Measurements from ENCODE around the gene TBC1D3B. TPM values are rescaled to one million over a fixed set of nuclear protein-coding genes. Genes with fewer than 3 reads are reported as not detected.
"Not testable (repeated sequence)": the region's sequence is repeated elsewhere in the genome, so short reads cannot be mapped to it uniquely, and the experiment has no call there.

Gene TBC1D3B
- total RNA-seq, 2 donors from 2014 or later: not detected

- ATAC-seq (no peak), DNase-seq (no peak)
- intact Hi-C loops (cut with DNase I): no loop called here
- Histone ChIP-seq H3K27ac (no peak overlapping the region), H3K4me1 (no peaks in the 10 kb centered on the region), H3K27me3 (no peaks in the 10 kb centered on the region), H3K36me3 (replicated peaks in 1 of 2; ENCODE audit: insufficient read depth in 1 of 2, low read depth in 2 of 2) (no peaks in the 10 kb centered on the region), H3K9me3 (no peaks in the 10 kb centered on the region), H3K4me3 (no peak overlapping the region)
- TF ChIP-seq CTCF (IDR thresholded peaks at IDR 0.05): no peak
- no peak for TF ChIP-seq POLR2A (IDR thresholded peaks at IDR 0.05)
- WGBS, 2 donors: 67 to 79% methylated on average over 10 of the region's 10 CpGs
Observed at GRCh38 chr17:36195434-36196130, 19.1 kb upstream of the TBC1D3B start.

- H3K4me1 ChIP-seq; H3K4me3 ChIP-seq; DNase-seq; H3K27me3 ChIP-seq; intact Hi-C loops (cut with DNase I); H3K36me3 ChIP-seq (replicated peaks in 1 of 2; ENCODE audit: insufficient read depth in 1 of 2, low read depth in 2 of 2); H3K9me3 ChIP-seq; ATAC-seq; H3K27ac ChIP-seq: not testable (repeated sequence)
- 69 to 75% methylated on average over 8 to 10 of the region's 10 CpGs for WGBS, 2 donors
Observed at GRCh38 chr17:36194832-36195433, 18.5 kb upstream of the TBC1D3B start.

DNA sequence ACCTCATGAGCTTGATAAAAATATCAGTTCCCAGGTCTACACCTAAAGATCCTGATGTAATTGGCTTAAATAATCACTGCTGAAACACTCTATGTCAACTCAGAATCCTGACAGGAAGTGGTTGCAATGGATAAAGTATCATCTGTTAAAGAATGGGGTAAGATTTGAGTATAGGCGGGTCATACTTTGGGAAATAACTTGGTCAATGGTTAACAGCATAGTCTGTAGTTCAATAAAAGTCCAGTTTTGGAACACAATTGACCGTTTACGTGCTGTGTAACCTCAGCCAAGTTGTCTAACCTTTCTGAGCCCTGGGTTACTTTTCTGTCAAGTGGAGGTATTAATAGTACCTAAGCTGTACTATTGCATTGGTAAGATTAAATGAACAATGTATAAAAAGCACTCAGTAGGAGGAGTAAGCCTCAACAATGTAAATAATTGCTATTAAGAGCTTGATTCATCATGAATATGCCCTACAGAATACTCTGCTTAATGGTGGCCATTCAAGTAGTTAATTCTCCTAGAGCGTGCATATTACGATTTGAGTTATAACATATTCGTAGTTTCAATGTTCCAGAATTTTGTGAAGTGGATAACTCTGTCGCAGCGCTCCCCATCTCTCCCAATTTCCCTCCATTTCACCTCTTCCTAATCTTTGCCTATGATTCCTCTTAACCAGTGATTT, 17.9 kb upstream of the TBC1D3B start:
- H3K36me3 ChIP-seq (replicated peaks in 1 of 2; ENCODE audit: insufficient read depth in 1 of 2, low read depth in 2 of 2); H3K27ac ChIP-seq; DNase-seq; ATAC-seq; intact Hi-C loops (cut with DNase I); H3K9me3 ChIP-seq; H3K4me1 ChIP-seq; H3K4me3 ChIP-seq; H3K27me3 ChIP-seq: not testable (repeated sequence)
- WGBS, 2 donors: 87 to 92% methylated on average over 6 of the region's 8 CpGs

DNA sequence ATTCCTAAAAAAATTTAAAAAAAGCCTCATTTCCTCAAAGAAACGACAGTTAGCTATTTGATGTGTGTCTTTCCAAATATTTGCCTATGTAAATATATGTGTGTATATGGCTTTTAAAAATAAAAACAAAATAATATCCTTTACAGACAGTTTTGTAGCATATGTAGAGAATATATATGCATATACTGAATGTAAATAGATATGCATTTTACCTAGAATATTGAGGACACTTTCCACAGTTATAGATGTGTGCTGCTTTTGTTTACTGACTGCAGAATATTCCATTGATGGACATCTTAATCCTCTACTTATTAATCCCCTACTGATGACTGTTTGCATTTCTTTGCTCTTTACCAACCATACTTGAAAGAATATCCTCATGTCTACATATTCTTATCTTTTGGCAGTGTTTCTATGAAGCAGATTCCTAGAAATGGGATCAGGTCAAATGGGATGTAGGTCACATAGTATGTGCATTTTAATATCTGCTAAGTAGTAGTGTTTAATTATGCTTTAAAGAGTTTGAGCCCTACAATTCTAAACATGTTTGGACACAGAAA, 16.9 kb upstream of the TBC1D3B start:
- no peak overlapping the region for H3K27ac ChIP-seq
- 8 to 14% methylated on average over 1 of the region's 1 CpG for WGBS, 2 donors
- no peak overlapping the region for H3K4me3 ChIP-seq
- no peaks in the 10 kb centered on the region for H3K9me3 ChIP-seq
- intact Hi-C loops (cut with DNase I): no loop called here
- H3K36me3 ChIP-seq (replicated peaks in 1 of 2; ENCODE audit: insufficient read depth in 1 of 2, low read depth in 2 of 2): no peaks in the 10 kb centered on the region
- ATAC-seq (no peak), DNase-seq (no peak)
- no peaks in the 10 kb centered on the region for H3K4me1 ChIP-seq
- H3K27me3 ChIP-seq: no peaks in the 10 kb centered on the region
- no peak for TF ChIP-seq CTCF (IDR thresholded peaks at IDR 0.05)

GRCh38 chr17:36190549-36191330, 14.3 kb upstream of the TBC1D3B start:
- H3K27me3 ChIP-seq; intact Hi-C loops (cut with DNase I); H3K9me3 ChIP-seq; DNase-seq; ATAC-seq; H3K36me3 ChIP-seq (replicated peaks in 1 of 2; ENCODE audit: insufficient read depth in 1 of 2, low read depth in 2 of 2); H3K27ac ChIP-seq; H3K4me1 ChIP-seq; H3K4me3 ChIP-seq: not testable (repeated sequence)
- WGBS, 2 donors: 69 to 70% methylated on average over 9 of the region's 9 CpGs

DNA sequence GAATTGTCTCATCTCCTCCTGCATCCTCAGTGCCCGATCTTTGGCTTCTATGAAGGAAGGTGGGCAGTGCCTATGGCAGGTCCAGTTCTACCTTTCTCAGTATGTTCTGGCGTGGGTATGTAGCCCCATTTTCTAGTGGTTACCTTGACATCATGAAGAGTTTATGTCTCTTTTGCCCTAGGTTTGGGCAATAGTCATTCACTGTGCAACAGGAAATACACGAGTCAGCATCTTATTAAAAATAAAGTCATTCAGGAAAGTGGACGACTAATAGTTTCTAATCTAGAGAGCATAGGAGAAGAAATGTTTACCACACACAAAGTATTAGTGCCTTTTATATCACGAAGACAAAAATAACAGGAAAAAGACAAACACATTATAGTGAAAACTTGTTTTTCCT, 13.6 kb upstream of the TBC1D3B start:
- H3K36me3 ChIP-seq (replicated peaks in 1 of 2; ENCODE audit: insufficient read depth in 1 of 2, low read depth in 2 of 2); ATAC-seq; H3K4me1 ChIP-seq; H3K27ac ChIP-seq; intact Hi-C loops (cut with DNase I); H3K9me3 ChIP-seq; H3K27me3 ChIP-seq; DNase-seq; H3K4me3 ChIP-seq: not testable (repeated sequence)
- 50 to 65% methylated on average over 5 of the region's 5 CpGs for WGBS, 2 donors

Measured in body of pancreas (tissue), 4 donors.